ENCODE data around the gene PITX2.

GRCh38 chr4:110635163-110635865 is 12.4 kb upstream of the PITX2 start:
- TF ChIP-seq CTCF (IDR thresholded peaks at IDR 0.05) (no peak), POLR2A (IDR thresholded peaks at IDR 0.05; ENCODE audit: low read depth) (no peak)
